Skeletal muscle tissue (tissue), 4 donors: ENCODE data around the gene C11orf24. TPM values are rescaled to one million over a fixed set of nuclear protein-coding genes. Genes with fewer than 3 reads are reported as not detected.
A peak's percentile ranks its signal among the peaks of the same experiment; 100 is the strongest.
"Not testable (repeated sequence)": the region's sequence is repeated elsewhere in the genome, so short reads cannot be mapped to it uniquely, and the experiment has no call there.

Experiments
- H3K27ac ChIP-seq: one replicate; pipeline ENCODE4 v1.7.0; 2013; ENCODE audit warnings: mild to moderate bottlenecking, low read depth, low read length, inconsistent platforms
- H3K27me3 ChIP-seq, 3 donors: one replicate each; pipeline ENCODE4 v1.7.0; 2013; ENCODE audit warnings: low read length in 3 of 3; ENCODE audit not compliant: control insufficient read depth in 3 of 3, insufficient read depth in 3 of 3
- H3K36me3 ChIP-seq, 3 donors: one replicate each; pipeline ENCODE4 v1.7.0; 2013; ENCODE audit warnings: low read length in 3 of 3; ENCODE audit not compliant: control insufficient read depth in 3 of 3, insufficient read depth in 3 of 3
- H3K4me1 ChIP-seq, 3 donors: one replicate each; pipeline ENCODE4 v1.7.0; 2013; ENCODE audit warnings: low read length in 3 of 3, mild to moderate bottlenecking in 3 of 3; ENCODE audit not compliant: control insufficient read depth in 3 of 3, insufficient read depth in 3 of 3
- H3K4me3 ChIP-seq, 3 donors: one replicate each; pipeline ENCODE4 v1.7.0; 2013; ENCODE audit warnings: low read length in 3 of 3
- H3K9ac ChIP-seq, 3 donors: one replicate each; pipeline ENCODE4 v1.7.0; 2013; ENCODE audit warnings: low read length in 3 of 3, mild to moderate bottlenecking in 3 of 3, moderate library complexity in 2 of 3, low read depth in 1 of 3
- H3K9me3 ChIP-seq, 3 donors: one replicate each; pipeline ENCODE4 v1.7.0; 2013; ENCODE audit warnings: low read length in 3 of 3; ENCODE audit not compliant: control insufficient read depth in 3 of 3
- total RNA-seq: library from RNA; depleted of rRNA; stranded (reverse); fragments of >200 nt; gene quantifications from one replicate; pipeline ENCODE4 v1.2.3, GENCODE V29; 2014
- donor health status: Osteomylitis.

The C11orf24 gene
- total RNA-seq, 1 donor from 2014 or later, result 12.0 TPM

GRCh38 chr11:68289456-68289855 is 17.7 kb upstream of the C11orf24 start:
- H3K27me3 ChIP-seq, result no peaks in the 10 kb centered on the region
- no peak overlapping the region for H3K27ac ChIP-seq
- H3K9me3 ChIP-seq, result no peaks in the 10 kb centered on the region
- H3K36me3 ChIP-seq, result no peaks in the 10 kb centered on the region
- no peak overlapping the region for H3K4me3 ChIP-seq
- H3K9ac ChIP-seq, result no peak overlapping the region
- no peaks in the 10 kb centered on the region for H3K4me1 ChIP-seq

- H3K9me3 ChIP-seq, result no peaks in the 10 kb centered on the region
- no peaks in the 10 kb centered on the region for H3K36me3 ChIP-seq
- no peak overlapping the region for H3K4me3 ChIP-seq
- no peaks in the 10 kb centered on the region for H3K4me1 ChIP-seq
- H3K27me3 ChIP-seq, result no peaks in the 10 kb centered on the region
- H3K27ac ChIP-seq, result no peak overlapping the region
- no peak overlapping the region for H3K9ac ChIP-seq
Observed at GRCh38 chr11:68287419-68287818, 15.6 kb upstream of the C11orf24 start.

GRCh38 chr11:68284588-68284987 is 12.8 kb upstream of the C11orf24 start:
- not testable (repeated sequence) for H3K9me3 ChIP-seq, H3K36me3 ChIP-seq, H3K9ac ChIP-seq, H3K4me3 ChIP-seq, H3K27ac ChIP-seq, H3K27me3 ChIP-seq, H3K4me1 ChIP-seq

DNA sequence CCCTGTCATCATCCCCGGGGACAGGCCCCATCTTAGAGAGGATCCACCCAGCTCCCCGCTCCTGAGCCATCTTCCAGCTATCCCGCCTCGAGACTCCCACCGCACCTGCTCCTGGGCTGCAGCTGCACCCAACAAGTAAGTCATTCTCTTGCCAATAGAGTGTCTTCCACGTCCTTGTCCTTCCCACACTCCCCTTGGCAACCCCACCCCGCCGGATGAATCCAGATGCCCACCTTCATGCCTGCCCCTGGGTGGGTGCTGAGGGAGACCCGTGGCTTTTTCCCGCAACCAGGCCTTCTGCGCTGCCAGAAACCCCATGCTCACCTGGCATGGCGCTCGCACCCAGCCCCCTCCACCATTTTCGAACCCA is 11.1 kb upstream of the C11orf24 start:
- Histone ChIP-seq H3K27me3 (no peaks in the 10 kb centered on the region), H3K9ac (no peak overlapping the region), H3K27ac (no peak overlapping the region), H3K9me3 (no peaks in the 10 kb centered on the region), H3K4me3 (no peak overlapping the region), H3K36me3 (no peaks in the 10 kb centered on the region), H3K4me1 (no peaks in the 10 kb centered on the region)

GRCh38 chr11:68282141-68282860 is 10.5 kb upstream of the C11orf24 start:
- no peaks in the 10 kb centered on the region for H3K27me3 ChIP-seq
- H3K36me3 ChIP-seq, result no peaks in the 10 kb centered on the region
- H3K4me3 ChIP-seq, result no peak overlapping the region
- H3K4me1 ChIP-seq, result no peaks in the 10 kb centered on the region
- no peak overlapping the region for H3K27ac ChIP-seq
- no peaks in the 10 kb centered on the region for H3K9me3 ChIP-seq
- H3K9ac ChIP-seq, result no peak overlapping the region

GRCh38 chr11:68279676-68280075 is 7.9 kb upstream of the C11orf24 start:
- no peak overlapping the region for H3K9ac ChIP-seq
- H3K27me3 ChIP-seq, result no peaks in the 10 kb centered on the region
- H3K36me3 ChIP-seq, result no peaks in the 10 kb centered on the region
- H3K4me3 ChIP-seq, result no peak overlapping the region
- no peaks in the 10 kb centered on the region for H3K4me1 ChIP-seq
- no peaks in the 10 kb centered on the region for H3K9me3 ChIP-seq
- H3K27ac ChIP-seq, result no peak overlapping the region

- Histone ChIP-seq H3K27me3 (no peaks in the 10 kb centered on the region), H3K36me3 (no peaks in the 10 kb centered on the region), H3K9me3 (no peaks in the 10 kb centered on the region), H3K4me1 (peaks cover 2 to 13% (median 2%) of the 10 kb centered on the region in 3 donors), H3K27ac (no peak overlapping the region), H3K4me3 (no peak overlapping the region), H3K9ac (no peak overlapping the region)
Observed at GRCh38 chr11:68276861-68277260, 5.1 kb upstream of the C11orf24 start.

- no peak overlapping the region for H3K9ac ChIP-seq
- H3K27ac ChIP-seq, result no peak overlapping the region
- H3K9me3 ChIP-seq, result no peaks in the 10 kb centered on the region
- no peaks in the 10 kb centered on the region for H3K27me3 ChIP-seq
- no peak overlapping the region for H3K4me3 ChIP-seq
- H3K36me3 ChIP-seq, result no peaks in the 10 kb centered on the region
- H3K4me1 ChIP-seq, result peaks cover 2 to 19% (median 6%) of the 10 kb centered on the region in 3 donors
Observed at GRCh38 chr11:68275721-68276507, 4.1 kb upstream of the C11orf24 start.

- Histone ChIP-seq H3K27ac (no peak overlapping the region), H3K4me3 (no peak overlapping the region), H3K9ac (no peak overlapping the region), H3K27me3 (no peaks in the 10 kb centered on the region), H3K36me3 (no peaks in the 10 kb centered on the region), H3K9me3 (no peaks in the 10 kb centered on the region), H3K4me1 (peaks cover 17 to 36% (median 22%) of the 10 kb centered on the region in 3 donors)
Observed at GRCh38 chr11:68274306-68274705, 2.5 kb upstream of the C11orf24 start.

GRCh38 chr11:68273026-68273738 is 1.4 kb upstream of the C11orf24 start:
- Histone ChIP-seq H3K27ac (no peak overlapping the region), H3K9ac (no peak overlapping the region), H3K9me3 (no peaks in the 10 kb centered on the region), H3K4me3 (peak overlapping the region in 1 of 3 donors; percentile 88), H3K36me3 (peaks cover 0 to under 1% (median 0%) of the 10 kb centered on the region in 3 donors), H3K4me1 (peaks cover 19 to 41% (median 25%) of the 10 kb centered on the region in 3 donors), H3K27me3 (no peaks in the 10 kb centered on the region)
